ENCODE data around the gene SDC3. TPM values are rescaled to one million over a fixed set of nuclear protein-coding genes. Genes with fewer than 3 reads are reported as not detected.

Gene SDC3
- total and polyA plus RNA-seq, 5 donors from 2014 or later: 0.12 TPM; not detected in 4

DNA sequence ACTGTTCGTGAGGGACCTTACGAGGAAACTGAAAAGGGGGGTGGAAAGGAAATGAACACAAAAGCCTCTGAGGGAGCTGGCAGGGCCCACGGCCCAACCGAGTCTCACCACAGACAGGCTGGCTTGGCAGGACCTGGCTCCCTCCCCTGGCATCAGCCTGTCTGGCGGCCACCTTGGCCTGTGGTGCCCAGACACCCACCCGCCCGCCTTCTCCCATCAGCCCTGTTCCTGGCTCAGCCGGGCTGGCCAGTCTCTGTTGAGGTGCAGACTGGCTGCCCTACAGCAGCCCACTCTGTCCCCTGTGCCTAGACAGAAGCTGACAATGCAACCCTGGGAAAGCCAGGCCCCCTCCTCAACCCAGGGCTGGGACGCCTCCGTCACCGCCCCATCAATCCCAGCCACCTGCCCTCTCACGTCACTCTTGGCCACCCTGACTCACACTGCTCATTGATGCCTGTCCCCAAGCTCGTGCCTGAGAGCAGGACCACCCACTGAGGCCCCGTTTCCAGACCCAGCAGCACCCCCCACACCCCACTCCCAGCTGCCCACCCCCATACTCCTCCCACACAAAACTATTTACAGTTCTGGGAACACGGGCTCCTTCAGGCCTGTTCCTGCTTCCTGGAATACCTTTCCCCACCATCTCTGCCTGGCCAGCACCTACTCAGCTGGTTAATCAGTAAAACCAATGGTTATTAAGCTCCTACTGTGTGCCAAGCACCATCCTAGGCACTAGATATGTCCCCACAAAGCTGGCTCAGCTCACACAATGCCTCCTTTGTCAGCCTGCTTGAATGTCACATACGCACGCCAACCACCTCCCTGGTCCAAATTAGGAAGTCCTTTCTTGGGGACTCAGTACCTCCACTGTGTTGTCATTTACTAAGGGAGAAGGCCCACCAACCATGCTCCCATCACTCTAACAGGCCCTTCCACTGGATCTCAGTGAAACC, 22.7 kb downstream of the SDC3 start:
- Mint-ChIP-seq H3K36me3 (no peaks in the 10 kb centered on the region), H3K9me3 (no peaks in the 10 kb centered on the region), H3K27ac (no peak overlapping the region), H3K4me1 (peaks cover 0 to 5% (median 0%) of the 10 kb centered on the region in 4 donors), H3K4me3 (no peak overlapping the region), H3K27me3 (no peaks in the 10 kb centered on the region)
- H3K4me1 ChIP-seq (ENCODE audit: control insufficient read depth, insufficient read depth, low read length, poor library complexity, severe bottlenecking): no peaks in the 10 kb centered on the region
- no peaks in the 10 kb centered on the region for H3K27me3 ChIP-seq (ENCODE audit: control insufficient read depth, insufficient read depth, low read length)
- H3K9me3 ChIP-seq (ENCODE audit: control insufficient read depth in 2 of 2, low read length in 2 of 2): no peaks in the 10 kb centered on the region
- H3K4me3 ChIP-seq (ENCODE audit: low read depth, low read length): no peak overlapping the region
- no peak overlapping the region for H3K27ac ChIP-seq (ENCODE audit: insufficient read depth, low read length, poor library complexity, severe bottlenecking)
- DNase-seq (no peak), ATAC-seq (ENCODE audit: low read depth in 2 of 2) (no peak)
- H3K36me3 ChIP-seq (ENCODE audit: control insufficient read depth, insufficient read depth, low read length): no peaks in the 10 kb centered on the region

DNA sequence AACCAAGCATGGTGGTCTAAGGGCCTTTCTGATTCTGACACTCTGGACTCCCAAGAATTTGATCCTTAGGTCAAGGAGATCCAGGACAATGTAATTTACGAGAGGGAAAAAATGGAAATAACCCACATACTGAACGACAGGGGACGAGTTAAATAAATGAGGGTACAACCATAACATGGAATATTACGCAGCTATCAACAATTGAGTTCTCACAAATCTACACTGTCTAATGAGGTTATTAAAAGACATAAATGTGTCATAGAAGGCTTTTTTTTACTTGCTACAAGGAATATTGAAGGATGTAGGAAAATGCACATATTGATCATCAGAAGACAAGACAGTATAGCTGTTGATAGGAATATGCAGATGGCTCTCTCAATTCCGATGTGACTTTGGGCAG, 23.8 kb downstream of the SDC3 start:
- ATAC-seq (ENCODE audit: low read depth in 2 of 2): no peak
- H3K9me3 Mint-ChIP-seq: no peaks in the 10 kb centered on the region

DNA sequence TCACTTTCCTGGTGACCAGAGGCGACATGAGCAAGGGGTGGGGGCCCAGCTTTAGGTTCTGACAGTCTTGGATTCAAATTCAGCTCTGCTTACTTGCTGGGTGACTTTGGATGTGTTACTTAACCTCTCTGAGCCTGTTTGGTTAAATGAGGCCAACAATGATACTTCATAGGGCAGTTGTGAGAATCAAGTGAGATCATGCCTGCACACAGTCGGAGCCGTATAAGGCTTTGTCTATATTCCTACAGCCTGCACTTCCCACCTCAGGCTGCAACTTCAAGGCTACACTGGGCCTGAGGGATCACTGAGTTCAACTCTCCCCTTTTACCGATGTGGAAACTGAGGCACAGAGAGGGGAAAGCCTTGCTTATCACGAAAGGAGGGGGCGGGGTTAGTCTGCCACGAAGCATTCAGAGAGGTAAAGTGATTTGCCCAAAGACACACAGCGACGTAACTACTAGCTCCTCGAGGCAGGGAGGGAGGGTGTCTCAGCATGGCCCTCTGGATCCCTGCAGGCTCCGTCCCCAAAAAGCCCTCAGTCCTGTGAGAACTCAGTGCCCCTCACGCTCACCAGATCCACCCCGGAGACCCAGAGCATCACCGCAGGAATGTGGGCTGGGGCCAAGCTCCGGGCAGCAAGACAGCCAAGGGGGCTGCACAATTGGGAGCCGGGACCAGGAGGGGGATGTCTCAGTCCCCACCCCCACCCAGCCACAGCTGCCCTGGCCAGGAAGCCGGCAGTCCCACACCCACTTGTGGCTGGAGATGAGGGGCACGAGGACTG, 25.0 kb downstream of the SDC3 start:
- H3K27me3 Mint-ChIP-seq: peaks cover 8% of the 10 kb centered on the region
- Histone ChIP-seq H3K4me1 (ENCODE audit: control insufficient read depth, insufficient read depth, low read length, poor library complexity, severe bottlenecking) (no peaks in the 10 kb centered on the region), H3K27ac (ENCODE audit: insufficient read depth, low read length, poor library complexity, severe bottlenecking) (no peak overlapping the region), H3K27me3 (ENCODE audit: control insufficient read depth, insufficient read depth, low read length) (no peaks in the 10 kb centered on the region), H3K4me3 (ENCODE audit: low read depth, low read length) (no peak overlapping the region), H3K36me3 (ENCODE audit: control insufficient read depth, insufficient read depth, low read length) (no peaks in the 10 kb centered on the region), H3K9me3 (ENCODE audit: control insufficient read depth in 2 of 2, low read length in 2 of 2) (no peaks in the 10 kb centered on the region)
- H3K9me3 Mint-ChIP-seq: no peaks in the 10 kb centered on the region
- H3K4me1 Mint-ChIP-seq: peaks cover 0 to 5% (median 0%) of the 10 kb centered on the region in 4 donors
- no peaks in the 10 kb centered on the region for H3K36me3 Mint-ChIP-seq
- no peak overlapping the region for H3K27ac Mint-ChIP-seq
- ATAC-seq (ENCODE audit: low read depth in 2 of 2): no peak
- no peak overlapping the region for H3K4me3 Mint-ChIP-seq
- DNase-seq: no peak

More for the DNA sequence above, 23.8 kb downstream of the SDC3 start:
- no peak for DNase-seq
- Mint-ChIP-seq H3K4me3 (no peak overlapping the region), H3K27me3 (no peaks in the 10 kb centered on the region), H3K4me1 (peaks cover 0 to 5% (median 0%) of the 10 kb centered on the region in 4 donors), H3K36me3 (no peaks in the 10 kb centered on the region), H3K27ac (peak overlapping the region in 1 of 3 donors; percentile 26)
- H3K4me3 ChIP-seq (ENCODE audit: low read depth, low read length): no peak overlapping the region
- no peak overlapping the region for H3K27ac ChIP-seq (ENCODE audit: insufficient read depth, low read length, poor library complexity, severe bottlenecking)
- no peaks in the 10 kb centered on the region for H3K4me1 ChIP-seq (ENCODE audit: control insufficient read depth, insufficient read depth, low read length, poor library complexity, severe bottlenecking)
- H3K27me3 ChIP-seq (ENCODE audit: control insufficient read depth, insufficient read depth, low read length): no peaks in the 10 kb centered on the region
- H3K36me3 ChIP-seq (ENCODE audit: control insufficient read depth, insufficient read depth, low read length): no peaks in the 10 kb centered on the region
- no peaks in the 10 kb centered on the region for H3K9me3 ChIP-seq (ENCODE audit: control insufficient read depth in 2 of 2, low read length in 2 of 2)

DNA sequence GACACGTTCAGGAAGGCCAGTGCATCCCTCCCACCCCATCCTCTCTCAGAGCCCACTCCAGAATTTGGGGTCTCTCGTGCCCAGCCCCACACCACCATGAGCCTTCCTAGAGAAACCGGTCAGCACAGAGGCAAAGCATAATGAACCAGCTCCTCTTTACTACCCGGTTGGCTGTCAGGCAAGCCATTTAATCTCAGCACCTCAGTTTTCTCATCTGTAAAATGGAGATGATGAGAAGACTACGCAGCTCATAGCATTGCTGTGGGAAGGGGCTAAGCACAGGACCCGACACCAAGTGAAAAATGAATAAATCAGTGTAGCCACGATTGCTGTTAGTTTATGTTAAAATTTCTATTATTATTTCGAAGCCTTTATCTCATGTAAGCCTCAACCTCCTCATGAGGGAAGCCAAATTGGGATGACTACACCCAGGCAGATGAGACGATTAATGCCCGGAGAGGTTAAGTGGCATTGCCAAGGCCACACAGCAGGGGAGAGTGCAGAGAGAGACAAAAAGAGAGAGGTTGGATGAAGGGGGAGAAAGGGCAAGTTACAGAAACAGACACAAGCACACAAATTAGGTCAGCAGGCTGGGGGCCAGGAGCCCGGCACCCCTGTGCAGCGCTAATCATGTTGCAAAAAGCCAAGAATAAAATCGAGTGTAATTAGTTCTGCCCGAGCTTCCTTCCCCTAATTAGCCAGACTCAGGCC, 25.7 kb downstream of the SDC3 start:
- Histone ChIP-seq H3K27ac (ENCODE audit: insufficient read depth, low read length, poor library complexity, severe bottlenecking) (no peak overlapping the region), H3K4me3 (ENCODE audit: low read depth, low read length) (no peak overlapping the region), H3K36me3 (ENCODE audit: control insufficient read depth, insufficient read depth, low read length) (no peaks in the 10 kb centered on the region), H3K4me1 (ENCODE audit: control insufficient read depth, insufficient read depth, low read length, poor library complexity, severe bottlenecking) (no peaks in the 10 kb centered on the region), H3K27me3 (ENCODE audit: control insufficient read depth, insufficient read depth, low read length) (no peaks in the 10 kb centered on the region), H3K9me3 (ENCODE audit: control insufficient read depth in 2 of 2, low read length in 2 of 2) (no peaks in the 10 kb centered on the region)
- Mint-ChIP-seq H3K4me1 (peaks cover 0 to 5% (median 0%) of the 10 kb centered on the region in 4 donors), H3K27ac (no peak overlapping the region), H3K9me3 (no peaks in the 10 kb centered on the region), H3K27me3 (peaks cover 13% of the 10 kb centered on the region), H3K4me3 (no peak overlapping the region), H3K36me3 (no peaks in the 10 kb centered on the region)
- no peak for ATAC-seq (ENCODE audit: low read depth in 2 of 2)
- DNase-seq: no peak

DNA sequence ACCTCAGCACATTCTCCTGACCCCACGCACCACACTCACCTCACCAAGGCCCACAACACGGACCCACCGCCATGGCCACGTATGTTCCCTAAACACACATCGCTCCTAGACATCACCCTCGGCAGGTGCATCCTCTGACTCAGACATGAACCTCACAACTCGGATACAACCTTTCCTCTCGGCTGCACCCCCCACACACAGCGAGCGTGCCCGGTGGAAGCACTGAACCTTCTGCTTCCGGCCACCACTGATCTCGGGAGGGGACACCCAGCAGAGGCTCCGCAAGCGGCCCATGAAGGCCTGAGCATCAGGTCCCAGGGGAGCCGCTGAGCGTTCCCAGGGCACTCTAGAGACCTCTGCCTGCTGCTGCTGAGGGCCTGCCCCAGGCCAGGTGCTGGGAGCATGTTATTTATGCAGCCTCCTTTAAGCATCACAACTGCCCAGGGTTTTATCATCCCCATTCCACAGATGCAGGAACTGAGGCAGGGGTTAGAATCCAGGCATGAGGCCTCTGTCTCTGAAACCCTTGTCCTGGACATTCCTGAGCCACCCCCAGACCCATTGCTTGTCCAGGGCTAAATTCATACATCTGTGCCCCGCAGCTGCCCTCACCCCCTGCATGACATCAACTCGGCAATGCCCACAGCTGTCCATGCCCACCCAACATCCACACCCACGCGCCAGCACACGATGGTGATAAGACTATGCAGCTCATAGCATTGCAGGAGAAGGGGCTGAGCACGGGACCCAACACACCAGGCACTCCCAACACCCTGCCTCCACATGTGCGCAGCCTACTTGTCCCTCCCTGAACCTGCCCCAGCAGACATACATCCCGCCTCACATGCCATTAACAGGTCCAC, 27.0 kb downstream of the SDC3 start:
- DNase-seq (no peak), ATAC-seq (ENCODE audit: low read depth in 2 of 2) (peak; percentile 40 to 50)
- no peak overlapping the region for H3K4me3 ChIP-seq (ENCODE audit: low read depth, low read length)
- H3K4me3 Mint-ChIP-seq: no peak overlapping the region
- no peaks in the 10 kb centered on the region for H3K4me1 ChIP-seq (ENCODE audit: control insufficient read depth, insufficient read depth, low read length, poor library complexity, severe bottlenecking)
- peaks cover 0 to 5% (median 0%) of the 10 kb centered on the region in 4 donors for H3K4me1 Mint-ChIP-seq
- no peaks in the 10 kb centered on the region for H3K9me3 ChIP-seq (ENCODE audit: control insufficient read depth in 2 of 2, low read length in 2 of 2)
- no peaks in the 10 kb centered on the region for H3K36me3 ChIP-seq (ENCODE audit: control insufficient read depth, insufficient read depth, low read length)
- no peak overlapping the region for H3K27ac Mint-ChIP-seq
- H3K27me3 ChIP-seq (ENCODE audit: control insufficient read depth, insufficient read depth, low read length): no peaks in the 10 kb centered on the region
- H3K36me3 Mint-ChIP-seq: no peaks in the 10 kb centered on the region
- H3K27me3 Mint-ChIP-seq: peaks cover 23% of the 10 kb centered on the region
- no peaks in the 10 kb centered on the region for H3K9me3 Mint-ChIP-seq
- H3K27ac ChIP-seq (ENCODE audit: insufficient read depth, low read length, poor library complexity, severe bottlenecking): no peak overlapping the region

DNA sequence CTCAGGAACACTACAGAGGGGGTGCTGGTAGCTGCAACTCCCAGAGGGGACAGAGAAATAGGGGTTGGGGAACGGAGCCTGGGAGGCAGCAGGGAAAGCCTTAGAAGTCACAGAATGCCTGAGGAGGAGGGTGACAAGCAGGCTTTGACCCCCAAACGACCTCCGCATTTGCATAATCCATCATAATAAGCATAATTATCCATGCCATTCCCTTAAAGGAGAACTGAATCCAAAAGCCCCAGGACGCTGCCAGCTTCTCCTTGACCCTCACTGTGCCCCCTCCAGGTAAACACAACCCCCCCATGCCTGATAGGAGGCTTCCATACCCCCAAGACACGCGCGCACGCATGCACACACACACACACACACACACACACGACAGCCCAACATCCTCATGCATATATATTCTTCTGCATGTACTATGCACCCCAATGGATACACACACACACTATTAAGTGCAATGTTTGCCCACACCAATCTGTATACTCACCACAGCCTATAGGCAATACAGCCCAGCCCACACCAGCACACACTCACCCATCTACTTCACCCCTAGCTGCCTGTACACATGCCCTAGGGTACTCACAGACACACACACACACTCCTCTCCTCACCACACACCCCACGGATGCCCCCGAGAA, 27.8 kb downstream of the SDC3 start:
- no peak overlapping the region for H3K27ac ChIP-seq (ENCODE audit: insufficient read depth, low read length, poor library complexity, severe bottlenecking)
- Mint-ChIP-seq H3K4me3 (no peak overlapping the region), H3K27ac (no peak overlapping the region), H3K4me1 (peaks cover 0 to 5% (median 0%) of the 10 kb centered on the region in 4 donors), H3K27me3 (peaks cover 23% of the 10 kb centered on the region), H3K36me3 (no peaks in the 10 kb centered on the region), H3K9me3 (no peaks in the 10 kb centered on the region)
- ATAC-seq (ENCODE audit: low read depth in 2 of 2) (peak in 1 of 2 donors; percentile 10), DNase-seq (no peak)
- H3K36me3 ChIP-seq (ENCODE audit: control insufficient read depth, insufficient read depth, low read length): no peaks in the 10 kb centered on the region
- H3K4me3 ChIP-seq (ENCODE audit: low read depth, low read length): no peak overlapping the region
- no peaks in the 10 kb centered on the region for H3K27me3 ChIP-seq (ENCODE audit: control insufficient read depth, insufficient read depth, low read length)
- no peaks in the 10 kb centered on the region for H3K9me3 ChIP-seq (ENCODE audit: control insufficient read depth in 2 of 2, low read length in 2 of 2)
- H3K4me1 ChIP-seq (ENCODE audit: control insufficient read depth, insufficient read depth, low read length, poor library complexity, severe bottlenecking): no peaks in the 10 kb centered on the region

Data from CD4-positive, CD25-positive, alpha-beta regulatory T cell (primary cell).